ENCODE data around the gene OSBPL10.

Gene OSBPL10

DNA sequence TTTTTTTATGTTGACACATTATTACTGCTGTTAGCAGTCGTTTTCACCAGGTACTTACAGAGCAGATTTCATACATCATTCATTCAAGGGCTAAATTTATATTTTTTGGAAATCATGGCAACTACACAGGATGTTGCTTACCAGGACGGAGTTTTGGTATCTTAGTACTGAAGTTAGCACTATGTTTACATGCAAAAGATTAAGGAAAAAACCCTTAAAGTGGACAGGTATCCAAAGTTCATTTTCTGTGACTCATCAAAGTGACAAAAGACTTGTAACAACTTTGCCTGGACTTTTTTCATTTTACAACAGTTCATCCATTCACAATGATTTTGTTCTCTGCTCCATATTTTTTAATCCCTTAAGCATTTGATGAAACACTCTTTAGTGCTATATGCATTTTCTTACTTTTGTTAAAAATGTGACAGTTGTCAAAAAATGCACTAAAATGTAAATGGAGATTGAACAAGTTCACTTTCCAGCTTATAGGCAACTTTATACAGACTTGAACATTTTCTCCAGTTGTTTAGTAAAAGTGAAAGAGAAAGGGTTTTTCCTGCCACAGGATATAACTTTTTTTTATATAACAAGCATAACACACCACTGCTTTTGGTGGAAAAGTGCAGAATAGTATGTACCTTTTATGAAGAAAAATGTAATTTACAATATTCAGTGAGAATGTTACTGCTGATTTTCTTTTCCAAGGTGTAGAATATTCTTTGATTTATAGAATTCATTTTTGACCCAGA, 344.2 kb downstream of the OSBPL10 start:
- FAIRE-seq: no peak

DNA sequence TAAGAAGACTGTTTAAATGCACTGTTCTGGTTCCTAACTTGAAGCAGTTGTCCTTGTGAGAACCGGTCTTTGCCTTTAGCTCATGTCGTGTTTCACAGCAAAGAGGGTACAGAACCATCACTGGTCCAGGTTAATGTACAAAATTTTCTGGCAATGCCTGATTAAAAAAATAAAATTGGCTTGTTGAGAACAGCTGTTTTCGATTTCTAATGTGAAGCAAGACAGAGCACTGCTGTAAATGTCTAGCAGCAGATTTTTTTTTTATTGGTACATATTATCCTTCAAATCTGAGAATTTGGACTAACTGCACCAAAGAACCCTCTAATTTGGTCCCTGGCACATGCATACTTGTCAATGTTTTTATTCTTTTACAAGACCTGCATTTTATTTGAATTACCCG, 345.0 kb downstream of the OSBPL10 start:
- no peak for FAIRE-seq

DNA sequence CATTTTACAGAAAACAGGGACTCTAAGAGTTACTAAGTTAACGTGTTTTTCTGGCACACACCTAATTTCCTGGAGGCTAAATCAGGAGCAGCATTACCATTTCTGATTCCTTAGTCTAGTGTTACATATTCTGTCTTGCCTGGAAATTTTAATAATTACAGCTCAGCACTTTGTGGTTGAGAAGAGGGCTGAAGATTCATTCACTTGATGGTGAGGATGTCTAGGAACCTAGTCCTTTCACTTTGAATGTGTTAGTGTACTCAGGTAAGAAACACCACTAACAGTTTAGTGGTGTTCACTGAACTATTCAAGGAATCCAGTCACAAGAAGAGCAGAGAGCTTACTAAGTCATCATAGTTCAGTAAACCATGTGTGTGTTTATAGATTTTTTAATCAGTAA, 345.5 kb downstream of the OSBPL10 start:
- no peak for FAIRE-seq

DNA sequence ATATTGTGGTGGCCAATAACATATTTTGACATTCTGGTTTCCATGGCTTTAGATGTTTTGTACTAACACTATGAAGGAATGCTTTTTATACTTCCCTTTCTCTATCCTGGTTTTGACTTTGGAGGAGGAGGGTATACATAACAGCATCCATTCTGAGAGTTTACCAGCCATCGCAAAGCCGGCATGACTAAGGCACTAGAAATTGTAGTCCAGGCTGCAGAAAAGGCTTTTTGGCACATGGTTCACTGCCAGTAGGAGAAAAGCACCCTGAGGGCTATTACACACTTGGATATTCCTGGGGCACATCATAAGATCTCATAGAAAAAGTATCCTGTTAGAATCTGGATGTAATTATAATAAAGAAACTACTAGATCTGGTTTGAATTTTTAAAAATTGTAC, 346.6 kb downstream of the OSBPL10 start:
- no peak for FAIRE-seq

DNA sequence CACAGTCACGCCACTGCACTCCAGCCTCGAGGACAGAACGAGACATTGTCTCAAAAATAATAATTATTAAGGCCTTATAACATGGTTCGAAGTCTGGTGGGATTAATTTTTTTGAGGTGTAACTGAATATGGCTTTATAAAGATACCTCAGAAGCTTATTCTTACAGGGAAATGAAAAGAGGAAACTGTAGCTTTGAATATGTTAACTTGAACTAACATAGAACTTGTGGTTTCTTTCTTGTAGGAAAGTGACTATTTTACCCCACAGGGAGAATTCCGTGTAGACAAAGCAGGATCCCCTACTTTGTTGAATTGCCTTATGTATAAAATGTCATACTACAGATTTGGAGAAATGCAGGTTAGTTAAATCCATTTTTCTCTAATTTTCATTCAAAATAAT, 352.0 kb downstream of the OSBPL10 start:
- no peak for FAIRE-seq

DNA sequence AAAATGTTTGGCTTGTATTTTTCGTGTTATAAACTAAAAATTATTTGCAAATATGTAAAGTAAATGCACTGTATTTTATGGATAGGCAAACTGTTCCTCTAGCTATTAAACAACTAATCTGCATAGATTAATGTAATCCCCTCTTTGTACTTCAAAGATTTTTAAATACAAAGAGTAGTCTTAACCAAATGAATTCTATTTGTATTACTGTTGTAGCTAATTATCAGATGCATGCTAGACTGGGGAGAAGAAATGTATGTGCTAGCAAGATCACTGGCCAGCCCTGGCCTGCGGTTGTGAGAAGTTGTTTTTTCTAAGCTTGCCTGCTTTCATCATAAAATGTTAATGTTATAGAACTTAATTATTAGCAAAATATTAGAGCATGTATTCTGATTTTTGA, 355.7 kb downstream of the OSBPL10 start:
- no peak for FAIRE-seq

DNA sequence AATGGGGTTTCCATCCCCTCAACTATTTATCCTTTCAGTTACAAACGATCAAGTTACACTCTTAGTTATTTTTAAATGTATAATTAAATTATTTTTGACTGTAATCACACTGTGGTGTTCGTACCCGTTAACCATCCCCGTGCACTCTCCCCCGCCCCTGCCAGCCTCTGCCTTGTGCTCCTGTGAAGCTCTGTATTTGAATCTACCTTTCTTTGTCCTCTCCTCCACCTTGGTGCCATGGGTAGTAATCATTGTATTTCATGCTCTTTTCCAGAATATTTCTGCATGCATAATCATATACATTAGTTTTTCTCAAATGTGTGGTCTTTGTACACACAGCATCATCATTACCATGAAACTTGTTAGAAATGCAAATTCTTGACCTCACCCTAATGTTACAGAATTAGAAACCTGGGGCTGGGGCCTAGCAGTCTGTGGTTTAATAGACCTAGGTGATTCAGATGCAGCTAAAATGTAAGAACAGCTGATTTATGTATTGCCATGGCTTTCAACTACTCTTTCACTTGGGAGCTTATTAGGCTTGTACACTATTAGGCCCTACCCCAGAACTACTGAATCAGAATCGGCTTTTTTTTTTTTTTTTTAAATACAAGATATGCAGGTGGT, 356.9 kb downstream of the OSBPL10 start:
- no peak for FAIRE-seq

DNA sequence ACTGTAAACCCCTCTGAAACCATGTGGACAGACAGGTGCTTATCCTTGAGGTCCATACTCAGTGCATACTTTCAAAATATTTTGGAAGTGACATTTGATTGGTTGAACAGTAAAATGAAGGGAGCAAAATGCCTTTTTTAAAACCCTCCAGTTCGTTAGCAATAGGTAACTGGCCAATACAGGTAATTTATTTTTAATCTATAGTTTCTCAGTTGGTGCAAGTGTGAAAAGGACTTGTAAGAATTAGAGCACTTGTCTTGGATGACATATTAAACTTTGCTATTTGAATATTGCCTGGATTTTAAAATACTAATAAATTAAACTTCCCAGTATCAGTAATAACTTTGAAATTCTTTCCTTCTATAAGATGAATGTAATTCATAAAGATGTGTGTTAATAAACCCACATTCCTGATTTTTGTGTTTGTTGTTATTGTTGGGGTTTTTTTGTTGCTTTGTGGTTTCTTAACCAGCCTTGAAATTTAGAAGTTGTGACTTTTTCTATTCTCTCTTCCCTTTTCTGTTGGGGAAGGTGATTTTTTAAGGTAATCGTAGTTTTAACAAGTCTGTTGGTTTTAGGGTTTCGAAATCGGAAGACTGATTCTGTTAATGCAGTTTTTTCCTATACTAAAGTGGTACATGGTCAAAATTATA, 358.3 kb downstream of the OSBPL10 start:
- FAIRE-seq: no peak

DNA sequence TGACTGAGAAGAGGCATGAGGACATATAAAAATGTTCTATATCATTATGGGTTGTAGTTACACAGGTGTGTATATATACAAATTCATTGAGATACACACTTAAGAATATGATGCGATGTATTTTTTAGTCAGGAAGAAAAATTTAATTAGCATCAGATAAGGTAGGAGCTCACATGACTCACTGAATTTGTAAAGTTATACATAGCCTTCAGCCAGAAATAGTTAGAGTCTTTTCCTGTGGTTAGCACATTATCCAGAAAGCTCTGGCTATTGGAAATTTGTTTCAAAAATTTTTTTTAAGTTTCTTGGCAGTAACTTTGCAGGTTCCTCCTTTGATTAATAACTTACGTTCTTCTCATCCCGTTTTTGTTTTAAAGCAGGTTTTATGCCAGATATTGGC, 359.7 kb downstream of the OSBPL10 start:
- no peak for FAIRE-seq

DNA sequence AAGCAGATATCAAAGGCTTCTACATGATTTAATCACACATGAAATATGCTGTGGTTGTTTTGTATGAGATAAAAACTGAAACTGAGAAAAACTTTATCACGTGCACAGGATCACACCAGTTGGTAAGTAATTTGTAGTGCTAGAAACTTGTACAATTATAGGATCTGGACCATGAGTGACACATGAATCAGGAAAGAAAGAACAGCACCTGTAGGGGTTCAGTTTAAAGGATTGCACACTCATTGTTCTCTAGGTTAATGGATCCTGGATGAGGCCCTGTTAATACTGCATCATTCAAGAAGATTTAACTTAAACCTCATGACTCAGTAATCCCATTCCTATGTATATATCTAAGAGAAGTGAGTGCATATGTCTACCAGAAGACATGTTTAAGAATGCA, 360.4 kb downstream of the OSBPL10 start:
- no peak for FAIRE-seq

DNA sequence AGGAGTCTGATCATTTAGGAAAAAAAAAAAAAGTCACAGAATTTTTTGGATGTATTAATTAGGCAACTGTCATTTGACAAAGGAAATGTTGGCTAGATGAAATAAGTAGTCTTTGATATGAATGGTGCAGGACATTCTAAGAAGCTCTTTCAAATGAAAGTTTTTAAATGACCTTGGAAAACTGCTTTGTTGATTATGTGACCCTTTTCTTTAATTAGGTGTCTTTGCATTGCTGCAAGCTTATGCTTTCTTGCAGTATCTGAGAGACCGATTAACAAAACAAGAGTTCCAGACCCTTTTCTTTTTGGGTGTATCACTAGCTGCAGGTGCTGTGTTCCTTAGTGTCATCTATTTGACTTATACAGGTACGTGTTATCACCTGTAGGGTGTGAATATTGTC, 364.4 kb downstream of the OSBPL10 start:
- FAIRE-seq: no peak

DNA sequence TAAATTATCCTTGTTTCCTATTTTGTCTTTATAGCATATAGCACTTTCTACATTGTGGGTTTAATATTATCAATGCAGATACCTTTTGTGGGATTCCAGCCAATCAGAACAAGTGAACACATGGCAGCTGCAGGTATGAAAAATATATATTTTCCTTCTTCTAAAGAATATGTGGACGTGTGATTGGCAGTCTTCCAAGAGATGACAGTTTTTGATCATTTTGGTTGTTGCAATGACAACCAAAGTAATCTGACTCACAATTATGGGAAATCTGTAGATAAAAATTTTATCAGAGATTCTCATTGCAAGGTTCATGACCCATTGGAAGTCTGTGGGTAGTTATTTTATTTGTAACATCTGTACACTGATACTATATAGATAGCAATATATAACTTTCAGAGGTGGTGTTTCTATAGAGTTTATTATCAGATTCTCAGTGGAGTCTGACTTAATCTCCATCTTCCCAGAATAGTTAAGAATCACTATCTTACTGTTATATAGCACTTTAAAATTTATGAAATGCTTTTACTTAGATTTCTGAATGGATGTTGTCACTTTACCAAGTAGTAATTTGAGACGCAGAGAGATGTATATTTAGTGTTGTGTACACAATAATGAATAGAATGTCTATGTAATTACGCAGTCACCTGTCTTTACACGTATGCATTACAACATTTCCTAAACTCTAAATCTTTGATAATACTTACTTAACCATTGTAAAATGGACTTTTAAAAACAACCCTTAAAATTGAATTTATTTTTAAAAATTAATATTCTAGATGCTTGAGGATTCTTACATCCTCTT, 365.8 kb downstream of the OSBPL10 start:
- peak; percentile 9 for FAIRE-seq

DNA sequence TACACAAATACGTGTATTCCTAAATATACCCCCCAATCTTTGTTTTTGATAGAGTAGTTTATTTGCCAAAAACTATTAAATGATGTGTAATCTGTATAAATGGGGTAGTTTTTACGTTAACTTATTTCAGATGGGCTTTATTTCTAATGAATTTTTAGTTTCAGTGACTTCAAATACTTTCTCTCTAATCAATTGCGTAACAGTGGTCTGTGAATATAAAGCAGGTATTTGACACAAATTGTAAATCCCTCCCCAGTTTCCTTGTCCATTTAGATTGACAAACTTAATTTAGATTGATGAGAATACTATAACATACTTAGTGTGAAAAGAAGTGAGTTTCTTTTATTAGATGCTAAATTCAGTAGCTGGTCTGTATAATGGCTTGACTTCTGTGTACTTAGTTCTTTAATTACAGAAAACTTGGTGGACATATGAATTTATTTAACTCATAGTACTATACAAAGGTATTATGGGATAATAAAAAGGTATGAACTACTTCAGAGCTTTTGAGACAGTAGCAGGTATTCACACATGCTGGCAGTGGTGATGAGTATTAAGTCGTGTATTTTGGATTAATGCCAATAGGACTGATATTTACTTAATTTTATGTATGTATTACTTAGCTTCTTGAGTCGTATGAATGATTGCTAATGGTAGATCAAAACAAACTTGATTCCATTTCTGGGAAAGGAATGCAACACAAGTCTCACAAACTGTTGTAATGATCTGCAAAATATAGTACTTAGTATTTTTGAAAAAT, 366.7 kb downstream of the OSBPL10 start:
- no peak for FAIRE-seq

DNA sequence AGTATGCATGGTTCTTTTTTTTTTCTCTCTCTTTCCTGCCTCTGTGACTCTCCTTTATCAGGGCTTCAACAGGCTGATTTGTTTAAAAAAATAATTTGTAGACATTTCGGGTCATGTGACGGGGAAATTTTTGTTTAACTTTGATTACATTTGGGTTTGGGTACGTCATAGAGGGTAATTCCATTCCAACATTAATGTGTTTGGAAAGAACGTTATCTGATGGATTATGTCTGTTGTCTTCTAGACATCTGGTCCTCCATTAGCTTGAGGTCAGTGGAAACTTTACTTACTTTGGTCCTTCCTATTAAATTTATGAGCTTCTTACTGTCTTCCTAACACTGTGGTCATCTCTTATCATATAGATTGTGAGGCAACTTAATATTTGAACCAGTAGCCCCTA, 367.4 kb downstream of the OSBPL10 start:
- FAIRE-seq: no peak

DNA sequence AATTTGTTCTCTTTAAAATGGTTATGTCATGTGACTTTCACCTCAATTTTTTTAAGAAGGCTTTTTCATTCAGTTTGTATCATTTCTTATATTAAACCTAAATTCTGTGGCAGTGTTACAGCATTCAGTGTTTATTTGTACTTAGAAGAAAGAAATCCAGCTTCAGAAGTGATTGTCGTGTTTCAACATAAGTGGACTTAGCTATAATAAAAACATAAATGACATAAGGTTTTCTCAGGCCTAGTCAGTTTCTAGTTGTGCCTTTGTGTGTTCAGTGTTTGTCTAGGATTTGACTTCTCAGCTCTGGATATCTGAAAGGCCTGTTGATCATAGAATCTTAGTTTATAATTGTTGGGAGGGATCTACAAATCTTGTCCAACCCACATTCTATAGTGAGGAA, 367.9 kb downstream of the OSBPL10 start:
- no peak for FAIRE-seq

Data from A204.1 (cell line).